HG03135 (cell line): ENCODE measurements around the gene ATXN7L2.

Source experiments
- ATAC-seq: cut with Tn5 transposase; IDR thresholded peaks from one replicate; pipeline ENCODE4 v1.9.1; 2021; ENCODE audit warnings: mild to moderate bottlenecking, moderate library complexity; ENCODE audit not compliant: unreplicated experiment

The ATXN7L2 gene

GRCh38 chr1:109541102-109541501 lies 57.4 kb downstream of the ATXN7L2 start:
- no peak for ATAC-seq
